Measurements from ENCODE around the gene MST1R. TPM values are rescaled to one million over a fixed set of nuclear protein-coding genes. Genes with fewer than 3 reads are reported as not detected.
"Not testable (repeated sequence)": the region's sequence is repeated elsewhere in the genome, so short reads cannot be mapped to it uniquely, and the experiment has no call there.

Gene MST1R
- total RNA-seq, 4 donors from 2014 or later, result 1.7 to 6.1 (median 3.1) TPM

DNA sequence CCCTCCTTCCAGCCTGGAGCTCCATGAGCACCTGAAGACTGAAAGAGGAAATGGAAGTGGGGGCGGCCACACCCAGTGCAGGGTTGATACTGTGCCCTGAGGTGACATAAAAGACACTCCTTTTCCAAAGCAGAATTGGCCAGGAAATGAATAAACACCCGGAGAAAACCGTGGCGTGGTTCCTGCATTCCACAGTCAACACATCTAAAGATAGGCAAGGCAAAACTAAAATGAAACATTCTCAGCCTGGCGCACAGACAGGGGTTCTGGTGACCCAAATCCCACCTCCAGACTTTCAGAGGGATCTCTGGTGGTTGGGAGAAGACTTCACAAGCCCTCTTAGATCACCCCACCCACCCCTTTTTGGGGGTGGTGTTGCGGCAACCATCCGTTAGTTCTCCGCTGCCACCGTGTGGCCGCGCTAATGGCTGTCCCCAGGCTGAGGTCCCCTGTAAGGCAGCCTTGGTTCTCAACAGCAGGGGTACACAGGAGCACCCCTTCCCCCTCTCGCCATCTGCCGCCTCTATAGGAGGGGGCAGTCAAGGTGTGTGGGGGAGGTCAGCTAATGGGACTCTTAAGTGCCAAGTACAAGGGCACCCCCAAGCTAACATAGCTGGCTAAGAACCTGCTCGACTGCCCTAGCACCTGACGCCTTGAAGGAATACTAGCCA, 2.5 kb upstream of the MST1R start:
- 6 to 7% methylated on average over 13 to 14 of the region's 15 CpGs for WGBS, 2 donors
- no peak for TF ChIP-seq POLR2A (IDR thresholded peaks at IDR 0.05)
- TF ChIP-seq, protein P1, sequence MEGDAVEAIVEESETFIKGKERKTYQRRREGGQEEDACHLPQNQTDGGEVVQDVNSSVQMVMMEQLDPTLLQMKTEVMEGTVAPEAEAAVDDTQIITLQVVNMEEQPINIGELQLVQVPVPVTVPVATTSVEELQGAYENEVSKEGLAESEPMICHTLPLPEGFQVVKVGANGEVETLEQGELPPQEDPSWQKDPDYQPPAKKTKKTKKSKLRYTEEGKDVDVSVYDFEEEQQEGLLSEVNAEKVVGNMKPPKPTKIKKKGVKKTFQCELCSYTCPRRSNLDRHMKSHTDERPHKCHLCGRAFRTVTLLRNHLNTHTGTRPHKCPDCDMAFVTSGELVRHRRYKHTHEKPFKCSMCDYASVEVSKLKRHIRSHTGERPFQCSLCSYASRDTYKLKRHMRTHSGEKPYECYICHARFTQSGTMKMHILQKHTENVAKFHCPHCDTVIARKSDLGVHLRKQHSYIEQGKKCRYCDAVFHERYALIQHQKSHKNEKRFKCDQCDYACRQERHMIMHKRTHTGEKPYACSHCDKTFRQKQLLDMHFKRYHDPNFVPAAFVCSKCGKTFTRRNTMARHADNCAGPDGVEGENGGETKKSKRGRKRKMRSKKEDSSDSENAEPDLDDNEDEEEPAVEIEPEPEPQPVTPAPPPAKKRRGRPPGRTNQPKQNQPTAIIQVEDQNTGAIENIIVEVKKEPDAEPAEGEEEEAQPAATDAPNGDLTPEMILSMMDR (IDR thresholded peaks at IDR 0.05), result peak; percentile 36 to 74 (median 67)
- intact Hi-C loops (cut with DNase I), result loop anchor here (10.0 kb wide), 1 partner anchor 201 kb away; no protein-coding TSS in a partner anchor
- no peaks in the 10 kb centered on the region for H3K9me3 ChIP-seq
- peak overlapping the region; percentile 5 to 58 (median 33) for H3K27ac ChIP-seq
- peaks cover 3 to 8% of the 10 kb centered on the region in 2 donors for H3K36me3 ChIP-seq
- no peaks in the 10 kb centered on the region for H3K27me3 ChIP-seq
- no peak overlapping the region for H3K4me3 ChIP-seq (replicated peaks in 1 of 3)
- peak; percentile 51 to 52 for DNase-seq
- peaks cover 6 to 37% of the 10 kb centered on the region in 2 donors for H3K4me1 ChIP-seq

DNA sequence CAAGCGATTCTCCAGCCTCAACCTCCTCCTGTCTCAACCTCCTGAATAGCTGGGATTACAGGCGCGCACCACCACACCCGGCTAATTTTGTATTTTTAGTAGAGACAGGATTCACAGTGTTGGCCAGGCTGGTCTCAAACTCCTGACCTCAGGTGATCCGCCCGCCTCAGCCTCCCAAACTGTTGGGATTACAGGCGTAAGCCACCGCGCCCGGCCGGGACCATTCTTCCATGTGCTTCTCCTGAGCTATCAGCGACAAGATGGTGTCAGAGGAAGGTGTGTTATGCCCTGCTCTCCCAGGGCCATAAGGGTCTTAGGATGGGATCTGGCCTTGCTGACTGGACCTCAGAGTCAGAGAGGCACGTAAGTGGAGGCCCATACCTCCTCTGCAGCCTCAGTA, 775 bp upstream of the MST1R start:
- Histone ChIP-seq H3K4me1 (peaks cover 18 to 51% of the 10 kb centered on the region in 2 donors), H3K27ac (peak overlapping the region in 1 of 3 donors; percentile 54)
- H3K36me3 ChIP-seq; H3K4me3 ChIP-seq (replicated peaks in 1 of 3); DNase-seq; H3K9me3 ChIP-seq; H3K27me3 ChIP-seq: not testable (repeated sequence)
- WGBS, 2 donors, result 97% methylated on average over 7 to 13 of the region's 13 CpGs
- intact Hi-C loops (cut with DNase I), result loop anchor here (5.0 to 10.0 kb wide), 2 partner anchors 102 to 200 kb away; partner anchors contain the start of gene INKA1

DNA sequence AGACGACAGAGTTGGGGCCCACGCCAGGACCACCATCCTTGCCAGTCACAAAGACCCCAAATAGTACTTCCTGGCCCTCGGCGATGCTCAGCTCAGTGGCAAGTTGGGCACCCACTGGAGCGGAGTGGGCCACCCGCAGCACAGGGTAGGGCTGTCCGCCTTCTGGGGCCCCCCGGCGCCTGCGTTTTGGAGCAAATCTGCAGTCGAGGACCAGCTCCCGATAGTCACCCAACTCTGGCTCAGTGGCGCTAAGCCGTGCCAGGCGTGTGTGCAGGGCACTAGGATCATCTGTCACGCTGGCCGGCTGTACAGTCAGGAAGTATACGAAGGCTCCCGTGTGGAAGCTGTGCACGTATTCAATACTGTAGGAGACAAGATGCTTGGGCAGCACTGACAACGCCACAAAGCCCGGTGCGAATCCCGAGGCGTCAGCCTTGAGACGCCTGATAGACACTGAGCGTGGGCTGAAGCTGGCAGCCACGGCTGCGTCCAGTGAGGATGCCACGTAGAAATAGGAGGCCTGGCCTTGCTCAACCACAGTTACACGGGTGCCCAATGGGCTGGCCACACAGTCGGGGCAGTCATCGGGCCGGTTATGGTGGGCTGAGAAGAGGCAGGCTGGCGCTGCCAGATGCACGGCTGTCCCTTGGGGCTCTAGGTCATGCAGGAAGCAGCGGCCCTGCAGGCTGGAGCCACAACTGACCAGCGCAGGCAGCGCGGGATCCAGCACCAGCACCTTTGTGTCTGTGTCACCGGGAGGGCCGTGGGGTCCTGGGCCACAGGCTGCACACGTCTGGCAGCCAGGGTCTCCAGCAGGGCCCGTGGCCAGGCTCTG, 945 bp downstream of the MST1R start:
- peaks cover 18 to 51% of the 10 kb centered on the region in 2 donors for H3K4me1 ChIP-seq
- no peak overlapping the region for H3K4me3 ChIP-seq (replicated peaks in 1 of 3)
- intact Hi-C loops (cut with DNase I), result loop anchor here (5.0 to 10.0 kb wide), 2 partner anchors 100 to 198 kb away; partner anchors contain the start of gene INKA1
- no peaks in the 10 kb centered on the region for H3K27me3 ChIP-seq
- peak in 1 of 2 donors; percentile 5 for DNase-seq
- H3K36me3 ChIP-seq, result no peaks in the 10 kb centered on the region
- 97% methylated on average over 17 to 35 of the region's 44 CpGs for WGBS, 2 donors
- no peaks in the 10 kb centered on the region for H3K9me3 ChIP-seq
- no peak overlapping the region for H3K27ac ChIP-seq
- TF ChIP-seq, protein P1 (IDR thresholded peaks at IDR 0.05), result no peak
- no peak for TF ChIP-seq POLR2A (IDR thresholded peaks at IDR 0.05)

- H3K4me3 ChIP-seq (replicated peaks in 1 of 3), result no peak overlapping the region
- peaks cover 18 to 51% of the 10 kb centered on the region in 2 donors for H3K4me1 ChIP-seq
- no peaks in the 10 kb centered on the region for H3K27me3 ChIP-seq
- 58 to 70% methylated on average over 10 to 11 of the region's 11 CpGs for WGBS, 2 donors
- no peaks in the 10 kb centered on the region for H3K36me3 ChIP-seq
- no peak for DNase-seq
- no peaks in the 10 kb centered on the region for H3K9me3 ChIP-seq
- intact Hi-C loops (cut with DNase I), result loop anchor here (5.0 to 10.0 kb wide), 2 partner anchors 99 to 197 kb away; partner anchors contain the start of gene INKA1
- peak overlapping the region; percentile 63 to 68 (median 68) for H3K27ac ChIP-seq
- no peak for TF ChIP-seq POLR2A (IDR thresholded peaks at IDR 0.05)
- TF ChIP-seq, protein P1 (IDR thresholded peaks at IDR 0.05), result no peak
Observed at GRCh38 chr3:49901366-49902339, 2.0 kb downstream of the MST1R start.
